SK-N-SH (cell line): ENCODE measurements around the gene IL2RA. TPM values are rescaled to one million over a fixed set of nuclear protein-coding genes. Genes with fewer than 3 reads are reported as not detected.

ENCODE experiments used
- CTCF ChIA-PET: fragments of 300-600, 350-600 bp; formaldehyde crosslinking; extraction: SDS; loops from one replicate; lab custom pipeline; 2021; lab: Yijun Ruan, JAX
- POLR2A ChIA-PET: fragments of 350-600 bp; sonication (Branson Sonifier 250); formaldehyde crosslinking; extraction: SDS; loops from one replicate; lab custom pipeline; 2020; ENCODE audit warnings: antibody characterized with exemption, inconsistent platforms; lab: Yijun Ruan, JAX
- DNase-seq: peaks from one replicate; pipeline ENCODE4 v3.0.0; 2012
- H2AFZ ChIP-seq: fragments of 200-600 bp; sonication (generic); 2 replicates; pipeline ENCODE4 v1.8.1; 2016; ENCODE audit warnings: antibody characterized with exemption, mild to moderate bottlenecking, low read depth
- H3F3A ChIP-seq: fragments of 200-600 bp; sonication (generic); replicated peaks from 2 replicates; pipeline ENCODE3; 2016; ENCODE audit warnings: antibody characterized with exemption, mild to moderate bottlenecking; ENCODE audit not compliant: insufficient read depth
- H3K27ac ChIP-seq, 2 experiments: fragments of 200-500 bp in 1 of 2; fragments of 200-600 bp in 1 of 2; sonication (Bioruptor generic) in 1 of 2; sonication (generic), shearing (Covaris generic) in 1 of 2; 2 replicates each; pipeline versions ENCODE4 v1.5.1 to v1.6.1; 2014 to 2016; ENCODE audit warnings: low read depth in 2 of 2, inconsistent platforms in 1 of 2, low read length in 1 of 2, mild to moderate bottlenecking in 1 of 2, mixed read lengths in 1 of 2
- H3K27me3 ChIP-seq: fragments of 200-600 bp; sonication (generic), shearing (Covaris generic); 2 replicates; pipeline ENCODE4 v1.6.1; 2016; ENCODE audit warnings: mixed run types; ENCODE audit not compliant: insufficient read depth
- H3K36me3 ChIP-seq, 2 experiments: fragments of 200-500 bp in 1 of 2; fragments of 200-600 bp in 1 of 2; sonication (Bioruptor generic) in 1 of 2; sonication (generic) in 1 of 2; replicated peaks in 1 of 2; 2 replicates each; pipeline versions ENCODE3 to v1.5.1; 2014 to 2016; ENCODE audit warnings: low read length in 1 of 2, mild to moderate bottlenecking in 1 of 2; ENCODE audit not compliant: insufficient read depth in 2 of 2, control insufficient read depth in 1 of 2
- H3K4me1 ChIP-seq, 2 experiments: fragments of 200-500 bp in 1 of 2; fragments of 200-600 bp in 1 of 2; sonication (Bioruptor generic) in 1 of 2; sonication (generic), shearing (Covaris generic) in 1 of 2; 2 replicates each; pipeline versions ENCODE4 v1.5.1 to v1.6.1; 2014 to 2016; ENCODE audit warnings: low read depth in 1 of 2, low read length in 1 of 2, mixed run types in 1 of 2; ENCODE audit not compliant: insufficient read depth in 2 of 2, control insufficient read depth in 1 of 2
- H3K4me2 ChIP-seq: fragments of 200-600 bp; sonication (generic), shearing (Covaris generic); 2 replicates; pipeline ENCODE4 v1.6.1; 2017; ENCODE audit warnings: mixed run types
- H3K4me3 ChIP-seq, 2 experiments: fragments of 200-500 bp in 1 of 2; fragments of 200-600 bp in 1 of 2; sonication (Bioruptor generic) in 1 of 2; sonication (generic), shearing (Covaris generic) in 1 of 2; 2 replicates each; pipeline versions ENCODE4 v1.5.1 to v1.8.1; 2014 to 2016; ENCODE audit warnings: low read depth in 2 of 2, inconsistent platforms in 1 of 2, low read length in 1 of 2, mild to moderate bottlenecking in 1 of 2, mixed read lengths in 1 of 2, moderate library complexity in 1 of 2
- H3K79me2 ChIP-seq: fragments of 200-600 bp; sonication (generic); 2 replicates; pipeline ENCODE4 v1.8.1; 2017; ENCODE audit warnings: mild to moderate bottlenecking; ENCODE audit not compliant: insufficient read depth
- H3K9ac ChIP-seq: fragments of 200-600 bp; sonication (generic); 2 replicates; pipeline ENCODE4 v1.6.1; 2017; ENCODE audit warnings: mixed run types
- H3K9me2 ChIP-seq: fragments of 200-600 bp; sonication (generic); 2 replicates; pipeline ENCODE4 v1.6.1; 2017; ENCODE audit warnings: mixed run types
- H3K9me3 ChIP-seq: fragments of 200-600 bp; sonication (generic); 2 replicates; pipeline ENCODE4 v1.6.1; 2017; ENCODE audit warnings: mixed run types, mild to moderate bottlenecking, moderate library complexity
- H4K20me1 ChIP-seq: fragments of 200-600 bp; sonication (generic); 2 replicates; pipeline ENCODE4 v1.6.1; 2017; ENCODE audit warnings: mild to moderate bottlenecking, mixed run types; ENCODE audit not compliant: insufficient read depth
- CHD2 ChIP-seq: fragments of 150-350 bp; IDR thresholded peaks from 2 replicates; pipeline ENCODE4 v1.6.1; 2018; ENCODE audit warnings: low read length; ENCODE audit not compliant: partially characterized antibody
- ELF1 ChIP-seq: IDR thresholded peaks from 2 replicates; pipeline ENCODE4 v1.4.0; 2012
- FOSL2 ChIP-seq: IDR thresholded peaks from 2 replicates; pipeline ENCODE4 v1.4.0; 2012; ENCODE audit warnings: low read depth, mild to moderate bottlenecking, moderate library complexity, borderline replicate concordance
- FOXM1 ChIP-seq: IDR thresholded peaks from 2 replicates; pipeline ENCODE4 v1.4.0; 2012; ENCODE audit warnings: low read depth, mild to moderate bottlenecking
- GABPA ChIP-seq: IDR thresholded peaks from 2 replicates; pipeline ENCODE4 v1.4.0; 2012; ENCODE audit warnings: low read depth, mild to moderate bottlenecking
- GATA2 ChIP-seq: sonication (generic); formaldehyde crosslinking; IDR thresholded peaks from 2 replicates; pipeline ENCODE4 v1.5.0; 2020; ENCODE audit warnings: mild to moderate bottlenecking, missing genetic modification reagents
- JUND ChIP-seq: IDR thresholded peaks from 2 replicates; pipeline ENCODE4 v1.4.0; 2012
- MEF2A ChIP-seq: IDR thresholded peaks from 2 replicates; pipeline ENCODE4 v1.4.0; 2012; ENCODE audit warnings: low read depth, borderline replicate concordance
- NFIC ChIP-seq: IDR thresholded peaks from 2 replicates; pipeline ENCODE4 v1.4.0; 2012; ENCODE audit warnings: borderline replicate concordance
- NRF1 ChIP-seq: IDR thresholded peaks from 2 replicates; pipeline ENCODE4 v1.6.1; 2012; ENCODE audit warnings: low read depth, mild to moderate bottlenecking, low read length
- RAD21 ChIP-seq: IDR thresholded peaks from 2 replicates; pipeline ENCODE4 v1.6.1; 2012; ENCODE audit warnings: mild to moderate bottlenecking, low read length
- RCOR1 ChIP-seq: fragments of 150-350 bp; IDR thresholded peaks from 2 replicates; pipeline ENCODE4 v1.6.1; 2017; ENCODE audit warnings: antibody characterized with exemption, low read length
- RFX5 ChIP-seq: IDR thresholded peaks from 2 replicates; pipeline ENCODE4 v1.6.1; 2012; ENCODE audit warnings: mild to moderate bottlenecking, improper control_type of control experiment, low read length
- RXRA ChIP-seq: IDR thresholded peaks from 2 replicates; pipeline ENCODE4 v1.4.0; 2012; ENCODE audit warnings: low read depth, mild to moderate bottlenecking, borderline replicate concordance
- TCF12 ChIP-seq: IDR thresholded peaks from 2 replicates; pipeline ENCODE4 v1.4.0; 2012
- YY1 ChIP-seq: IDR thresholded peaks from 2 replicates; pipeline ENCODE4 v1.4.0; 2012; ENCODE audit warnings: low read depth, mild to moderate bottlenecking
- whole genome bisulfite sequencing: methylation state at CpG from one replicate; pipeline ENCODE4 v1.1.6; 2017; ENCODE audit warnings: low lambda C conversion rate; 5-methylcytosine and 5-hydroxymethylcytosine counted together
- polyA plus RNA-seq, 3 experiments: library from polyadenylated mRNA; depleted of rRNA; stranded (reverse); fragments of >200 nt; gene quantifications; 2 replicates each; pipeline ENCODE4 v1.2.3, GENCODE V29; 2012
- TF ChIP-seq, protein P1 (sequence below): IDR thresholded peaks from 2 replicates; pipeline ENCODE4 v1.4.0; 2012; ENCODE audit warnings: low read depth
- TF ChIP-seq, protein P2 (sequence below): fragments of 150-350 bp; IDR thresholded peaks from 2 replicates; pipeline ENCODE4 v1.6.1; 2016; ENCODE audit warnings: mild to moderate bottlenecking, low read depth, low read length
- TF ChIP-seq, protein P3 (sequence below): fragments of 200-600 bp; sonication (generic); IDR thresholded peaks from 2 replicates; pipeline ENCODE4 v1.6.1; 2017; ENCODE audit warnings: antibody characterized with exemption, mild to moderate bottlenecking, moderate library complexity
- TF ChIP-seq, protein P4 (sequence below): IDR thresholded peaks from 2 replicates; pipeline ENCODE4 v1.4.0; 2012; ENCODE audit warnings: low read depth, borderline replicate concordance
- TF ChIP-seq, protein P5 (sequence below): fragments of 150-350 bp; IDR thresholded peaks from 2 replicates; pipeline ENCODE4 v1.6.1; 2017; ENCODE audit warnings: antibody characterized with exemption, low read length, low read depth, borderline replicate concordance

Gene IL2RA
- polyA plus RNA-seq (2012; rRNA removed) = not detected in 2 replicates
- not detected in 2 replicates for polyA plus RNA-seq (2012; cell fraction: cytosol; rRNA removed)
- polyA plus RNA-seq (2012; cell fraction: nucleus; rRNA removed) = not detected in 2 replicates

DNA sequence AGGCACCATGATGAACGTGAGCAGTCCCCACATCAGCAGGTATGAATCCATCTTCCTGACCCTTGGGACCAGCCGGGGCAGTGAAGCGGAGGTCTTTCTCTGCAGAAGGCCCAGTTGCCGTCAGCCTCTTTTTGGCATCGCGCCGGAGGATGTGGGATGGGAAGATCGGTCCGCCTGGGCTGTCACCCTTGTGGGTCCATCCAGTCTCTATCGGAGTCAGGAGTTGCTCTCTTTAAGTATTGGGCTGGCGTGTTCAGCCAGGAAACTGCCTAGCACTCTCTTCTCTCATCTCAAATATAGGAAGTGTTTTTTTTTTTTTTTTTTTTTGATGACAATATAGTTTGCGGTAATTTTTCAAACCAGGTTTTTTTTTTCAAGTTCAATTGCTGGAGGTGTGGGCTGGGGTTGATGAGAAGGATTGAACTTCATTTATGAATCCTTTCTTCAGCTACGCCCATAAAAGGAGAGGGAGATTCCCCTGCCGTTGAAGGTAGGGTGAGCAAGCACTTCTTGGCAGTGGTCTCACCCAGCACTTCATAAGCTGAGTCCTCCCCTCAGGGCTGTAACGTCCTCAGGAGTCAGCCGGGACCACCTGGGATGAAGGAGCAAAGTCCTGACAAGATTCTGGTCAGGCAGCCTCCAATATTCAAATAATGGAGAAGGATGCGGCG, at the start of gene IL2RA:
IL2RA (minus strand) TSS at position 267 of the 671 bp plus-strand sequence; CDS start at position 51, 216 bp downstream.
- no peak for DNase-seq
- 44% methylated on average over 14 of the region's 18 CpGs for WGBS
- no peak within 1 kb of the TSS for H3K4me3 ChIP-seq
- no peaks in the 10 kb centered on the region for H3K9me2 ChIP-seq
- ChIA-PET POLR2A (no interaction called here), CTCF (interaction anchor here (0.6 to 1.1 kb wide), 2 partner anchors 24 to 340 kb away, joined by 3 read pairs; no protein-coding TSS in a partner anchor)
- H4K20me1 ChIP-seq = no peaks in the 10 kb centered on the region
- TF ChIP-seq, protein P1, sequence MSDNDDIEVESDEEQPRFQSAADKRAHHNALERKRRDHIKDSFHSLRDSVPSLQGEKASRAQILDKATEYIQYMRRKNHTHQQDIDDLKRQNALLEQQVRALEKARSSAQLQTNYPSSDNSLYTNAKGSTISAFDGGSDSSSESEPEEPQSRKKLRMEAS = no peak
- no peak for TF ChIP-seq FOXM1
- no peak for TF ChIP-seq NRF1
- TF ChIP-seq GABPA = no peak
- TF ChIP-seq FOSL2 = no peak
- TF ChIP-seq TCF12 = no peak
- no peak for TF ChIP-seq CHD2
- TF ChIP-seq, protein P2, sequence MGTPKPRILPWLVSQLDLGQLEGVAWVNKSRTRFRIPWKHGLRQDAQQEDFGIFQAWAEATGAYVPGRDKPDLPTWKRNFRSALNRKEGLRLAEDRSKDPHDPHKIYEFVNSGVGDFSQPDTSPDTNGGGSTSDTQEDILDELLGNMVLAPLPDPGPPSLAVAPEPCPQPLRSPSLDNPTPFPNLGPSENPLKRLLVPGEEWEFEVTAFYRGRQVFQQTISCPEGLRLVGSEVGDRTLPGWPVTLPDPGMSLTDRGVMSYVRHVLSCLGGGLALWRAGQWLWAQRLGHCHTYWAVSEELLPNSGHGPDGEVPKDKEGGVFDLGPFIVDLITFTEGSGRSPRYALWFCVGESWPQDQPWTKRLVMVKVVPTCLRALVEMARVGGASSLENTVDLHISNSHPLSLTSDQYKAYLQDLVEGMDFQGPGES = no peak
- TF ChIP-seq GATA2 (CRISPR knock-in tag) = no peak
- no peak for TF ChIP-seq RXRA
- TF ChIP-seq RCOR1 = no peak
- no peaks in the 10 kb centered on the region for H3K79me2 ChIP-seq
- no peak within 1 kb of the TSS for H2AFZ ChIP-seq
- no peaks in the 10 kb centered on the region for H3F3A ChIP-seq
- H3K27me3 ChIP-seq = peaks cover 20% of the 10 kb centered on the region
- no peaks in the 10 kb centered on the region for H3K36me3 ChIP-seq
- H3K27ac ChIP-seq = no peak within 1 kb of the TSS
- no peak within 1 kb of the TSS for H3K9ac ChIP-seq
- H3K4me1 ChIP-seq = no peaks in the 10 kb centered on the region
- H3K4me2 ChIP-seq = no peak within 1 kb of the TSS
- no peaks in the 10 kb centered on the region for H3K9me3 ChIP-seq

DNA sequence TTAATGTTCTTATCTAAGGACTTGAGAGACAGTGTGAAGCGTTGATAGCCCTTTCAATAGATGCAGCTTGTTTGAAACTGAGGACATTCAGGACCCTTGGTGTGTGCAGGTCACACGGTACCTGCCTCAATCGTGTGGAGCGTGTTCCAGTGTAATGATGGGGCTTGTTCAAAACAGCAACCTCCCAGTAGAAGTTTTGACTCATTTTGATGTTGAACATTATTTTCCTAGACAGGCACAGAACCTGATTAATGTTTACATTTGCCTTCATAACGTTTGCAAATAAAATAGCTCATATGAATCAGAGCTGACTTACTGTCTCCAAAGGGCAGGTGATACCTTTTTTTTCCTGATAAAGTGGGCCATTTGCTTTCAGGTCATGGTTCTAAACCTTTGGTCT, 48.0 kb upstream of the IL2RA start:
- Histone ChIP-seq H3K27ac (no peak overlapping the region), H3K79me2 (peaks cover 21% of the 10 kb centered on the region), H3K4me1 (peaks cover 0 to 10% of the 10 kb centered on the region in 2 experiments; a peak in 3 of 4 replicates), H3K9ac (no peak overlapping the region), H3K4me2 (no peak overlapping the region), H2AFZ (no peak overlapping the region), H3K9me3 (no peaks in the 10 kb centered on the region), H3K36me3 (peaks cover 65 to 89% of the 10 kb centered on the region in 2 experiments), H3K9me2 (no peaks in the 10 kb centered on the region), H4K20me1 (peaks cover 4% of the 10 kb centered on the region; the same call in 1 of the 2 replicates), H3K27me3 (no peaks in the 10 kb centered on the region), H3K4me3 (no peak overlapping the region), H3F3A (peaks cover 21% of the 10 kb centered on the region)
- WGBS = 80% methylated on average over 5 of the region's 5 CpGs
- ChIA-PET CTCF (interaction anchor here (0.7 to 6.8 kb wide), 7 partner anchors 23 to 298 kb away, joined by 3 to 75 read pairs (median 6); partner anchors contain the start of gene PFKFB3), POLR2A (no interaction called here)
- DNase-seq = no peak
- TF ChIP-seq YY1 (no peak), NFIC (no peak), MEF2A (no peak), RFX5 (no peak), JUND (no peak), ELF1 (no peak), RAD21 (no peak), RXRA (no peak)
- TF ChIP-seq, protein P3, sequence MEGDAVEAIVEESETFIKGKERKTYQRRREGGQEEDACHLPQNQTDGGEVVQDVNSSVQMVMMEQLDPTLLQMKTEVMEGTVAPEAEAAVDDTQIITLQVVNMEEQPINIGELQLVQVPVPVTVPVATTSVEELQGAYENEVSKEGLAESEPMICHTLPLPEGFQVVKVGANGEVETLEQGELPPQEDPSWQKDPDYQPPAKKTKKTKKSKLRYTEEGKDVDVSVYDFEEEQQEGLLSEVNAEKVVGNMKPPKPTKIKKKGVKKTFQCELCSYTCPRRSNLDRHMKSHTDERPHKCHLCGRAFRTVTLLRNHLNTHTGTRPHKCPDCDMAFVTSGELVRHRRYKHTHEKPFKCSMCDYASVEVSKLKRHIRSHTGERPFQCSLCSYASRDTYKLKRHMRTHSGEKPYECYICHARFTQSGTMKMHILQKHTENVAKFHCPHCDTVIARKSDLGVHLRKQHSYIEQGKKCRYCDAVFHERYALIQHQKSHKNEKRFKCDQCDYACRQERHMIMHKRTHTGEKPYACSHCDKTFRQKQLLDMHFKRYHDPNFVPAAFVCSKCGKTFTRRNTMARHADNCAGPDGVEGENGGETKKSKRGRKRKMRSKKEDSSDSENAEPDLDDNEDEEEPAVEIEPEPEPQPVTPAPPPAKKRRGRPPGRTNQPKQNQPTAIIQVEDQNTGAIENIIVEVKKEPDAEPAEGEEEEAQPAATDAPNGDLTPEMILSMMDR = no peak
- TF ChIP-seq, protein P4, sequence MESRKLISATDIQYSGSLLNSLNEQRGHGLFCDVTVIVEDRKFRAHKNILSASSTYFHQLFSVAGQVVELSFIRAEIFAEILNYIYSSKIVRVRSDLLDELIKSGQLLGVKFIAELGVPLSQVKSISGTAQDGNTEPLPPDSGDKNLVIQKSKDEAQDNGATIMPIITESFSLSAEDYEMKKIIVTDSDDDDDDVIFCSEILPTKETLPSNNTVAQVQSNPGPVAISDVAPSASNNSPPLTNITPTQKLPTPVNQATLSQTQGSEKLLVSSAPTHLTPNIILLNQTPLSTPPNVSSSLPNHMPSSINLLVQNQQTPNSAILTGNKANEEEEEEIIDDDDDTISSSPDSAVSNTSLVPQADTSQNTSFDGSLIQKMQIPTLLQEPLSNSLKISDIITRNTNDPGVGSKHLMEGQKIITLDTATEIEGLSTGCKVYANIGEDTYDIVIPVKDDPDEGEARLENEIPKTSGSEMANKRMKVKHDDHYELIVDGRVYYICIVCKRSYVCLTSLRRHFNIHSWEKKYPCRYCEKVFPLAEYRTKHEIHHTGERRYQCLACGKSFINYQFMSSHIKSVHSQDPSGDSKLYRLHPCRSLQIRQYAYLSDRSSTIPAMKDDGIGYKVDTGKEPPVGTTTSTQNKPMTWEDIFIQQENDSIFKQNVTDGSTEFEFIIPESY = no peak
- TF ChIP-seq, protein P5, sequence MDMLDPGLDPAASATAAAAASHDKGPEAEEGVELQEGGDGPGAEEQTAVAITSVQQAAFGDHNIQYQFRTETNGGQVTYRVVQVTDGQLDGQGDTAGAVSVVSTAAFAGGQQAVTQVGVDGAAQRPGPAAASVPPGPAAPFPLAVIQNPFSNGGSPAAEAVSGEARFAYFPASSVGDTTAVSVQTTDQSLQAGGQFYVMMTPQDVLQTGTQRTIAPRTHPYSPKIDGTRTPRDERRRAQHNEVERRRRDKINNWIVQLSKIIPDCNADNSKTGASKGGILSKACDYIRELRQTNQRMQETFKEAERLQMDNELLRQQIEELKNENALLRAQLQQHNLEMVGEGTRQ = no peak
- TF ChIP-seq, protein P2 = no peak
